Endodermal cell (in vitro differentiated cells): ENCODE measurements around the gene KIRREL3. TPM values are rescaled to one million over a fixed set of nuclear protein-coding genes. Genes with fewer than 3 reads are reported as not detected.

ENCODE experiments used
- DNase-seq: peaks from one replicate; pipeline ENCODE4 v3.0.0-alpha.2; 2017
- H3K27ac ChIP-seq: 2 replicates; pipeline ENCODE4 v1.5.1; 2013; ENCODE audit warnings: mild to moderate bottlenecking, low read depth, low read length, moderate library complexity
- H3K27me3 ChIP-seq: 2 replicates; pipeline ENCODE4 v1.6.1; 2013; ENCODE audit warnings: mild to moderate bottlenecking, low read length, moderate library complexity; ENCODE audit not compliant: insufficient read depth, control insufficient read depth, poor library complexity, severe bottlenecking
- H3K36me3 ChIP-seq: 2 replicates; pipeline ENCODE4 v1.7.0; 2013; ENCODE audit warnings: mild to moderate bottlenecking, low read length, moderate library complexity; ENCODE audit not compliant: control insufficient read depth, insufficient read depth
- H3K4me1 ChIP-seq: one replicate; pipeline ENCODE4 v1.7.0; 2013; ENCODE audit warnings: low read length; ENCODE audit not compliant: control insufficient read depth, insufficient read depth
- H3K4me3 ChIP-seq: 2 replicates; pipeline ENCODE4 v1.5.1; 2013; ENCODE audit warnings: mild to moderate bottlenecking, low read length, moderate library complexity
- H3K9ac ChIP-seq: 2 replicates; pipeline ENCODE4 v1.6.1; 2013; ENCODE audit warnings: mild to moderate bottlenecking, low read length, moderate library complexity; ENCODE audit not compliant: poor library complexity, severe bottlenecking; ENCODE audit errors: extremely low read depth
- H3K9me3 ChIP-seq: 2 replicates; pipeline ENCODE4 v1.6.1; 2013; ENCODE audit warnings: mild to moderate bottlenecking, low read length, moderate library complexity; ENCODE audit not compliant: control insufficient read depth
- H3K27ac Mint-ChIP-seq: 2 replicates; pipeline ENCODE4 v1.8.0; 2020; ENCODE audit warnings: mixed read lengths
- H3K27me3 Mint-ChIP-seq: 2 replicates; pipeline ENCODE4 v1.8.0; 2021; ENCODE audit warnings: mild to moderate bottlenecking, mixed read lengths; ENCODE audit not compliant: insufficient read depth
- H3K36me3 Mint-ChIP-seq: 2 replicates; pipeline ENCODE4 v1.8.0; 2020; ENCODE audit warnings: low read depth, mixed read lengths
- H3K4me1 Mint-ChIP-seq: 2 replicates; pipeline ENCODE4 v1.8.0; 2020; ENCODE audit warnings: mixed read lengths
- H3K4me3 Mint-ChIP-seq: 2 replicates; pipeline ENCODE4 v1.8.0; 2020; ENCODE audit warnings: mild to moderate bottlenecking, moderate library complexity, mixed read lengths
- H3K9me3 Mint-ChIP-seq: 2 replicates; pipeline ENCODE4 v1.8.0; 2020; ENCODE audit warnings: mild to moderate bottlenecking, mixed read lengths
- WGBS, 2 experiments: methylation state at CpG; one replicate each; pipeline versions ENCODE4 v1.1.5 to v1.1.7; 2013; ENCODE audit warnings: missing lambda C conversion rate in 2 of 2, mixed read lengths in 1 of 2; ENCODE audit not compliant: insufficient coverage in 1 of 2, insufficient read length in 1 of 2; 5-methylcytosine and 5-hydroxymethylcytosine counted together
- total RNA-seq, 2 donors: library from RNA; stranded (reverse); fragmentation: NEBNext Ultra II Directional in 1 of 2; extraction: Animal tissue kit (Norgen Biotek cat#: 25700) in 1 of 2; gene quantifications; 2 replicates in 1 of 2; 3 replicates in 1 of 2; pipeline ENCODE4 v1.2.1, GENCODE V29; 2021
- TF ChIP-seq, protein P1 (sequence below): fragments of 200-600 bp; sonication (generic); conservative IDR thresholded peaks from 2 replicates; pipeline ENCODE4 v1.5.0; 2021; ENCODE audit warnings: antibody characterized with exemption, mild to moderate bottlenecking

KIRREL3 gene
- total RNA-seq, 2 donors from 2014 or later, result 1.1 to 1.4 TPM

DNA sequence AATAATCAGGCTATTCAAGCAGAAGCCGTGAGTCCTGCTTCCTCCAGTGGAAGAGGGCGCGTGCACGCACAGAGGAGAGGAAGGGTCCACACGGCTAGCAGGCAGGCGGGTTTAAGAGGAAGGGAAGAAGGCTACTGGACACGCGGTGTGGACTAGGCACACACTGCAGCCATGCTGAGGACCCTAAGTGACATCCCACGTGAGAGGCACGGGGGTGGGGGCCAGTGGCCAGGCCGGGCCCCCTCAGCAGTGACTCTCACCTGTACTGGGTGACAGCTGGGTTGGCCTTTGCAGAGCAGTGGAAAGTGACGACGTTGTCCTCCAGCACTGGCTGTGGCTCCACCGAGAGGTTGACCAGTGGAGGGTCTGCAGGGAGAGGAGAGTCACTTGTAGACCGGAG lies 544.5 kb downstream of the KIRREL3 start:
- Mint-ChIP-seq H3K27me3 (no peaks in the 10 kb centered on the region), H3K36me3 (no peaks in the 10 kb centered on the region), H3K27ac (no peak overlapping the region), H3K9me3 (peaks cover 4% of the 10 kb centered on the region), H3K4me1 (peaks cover 11% of the 10 kb centered on the region), H3K4me3 (no peak overlapping the region)
- no peaks in the 10 kb centered on the region for H3K36me3 ChIP-seq
- no peak for DNase-seq
- WGBS, 2 experiments, result 93 to 96% methylated on average over 12 to 15 of the region's 15 CpGs
- H3K27ac ChIP-seq, result no peak overlapping the region
- no peaks in the 10 kb centered on the region for H3K9me3 ChIP-seq
- no peak overlapping the region for H3K9ac ChIP-seq
- H3K27me3 ChIP-seq, result peaks cover 8% of the 10 kb centered on the region
- peaks cover 8% of the 10 kb centered on the region for H3K4me1 ChIP-seq
- TF ChIP-seq, protein P1, sequence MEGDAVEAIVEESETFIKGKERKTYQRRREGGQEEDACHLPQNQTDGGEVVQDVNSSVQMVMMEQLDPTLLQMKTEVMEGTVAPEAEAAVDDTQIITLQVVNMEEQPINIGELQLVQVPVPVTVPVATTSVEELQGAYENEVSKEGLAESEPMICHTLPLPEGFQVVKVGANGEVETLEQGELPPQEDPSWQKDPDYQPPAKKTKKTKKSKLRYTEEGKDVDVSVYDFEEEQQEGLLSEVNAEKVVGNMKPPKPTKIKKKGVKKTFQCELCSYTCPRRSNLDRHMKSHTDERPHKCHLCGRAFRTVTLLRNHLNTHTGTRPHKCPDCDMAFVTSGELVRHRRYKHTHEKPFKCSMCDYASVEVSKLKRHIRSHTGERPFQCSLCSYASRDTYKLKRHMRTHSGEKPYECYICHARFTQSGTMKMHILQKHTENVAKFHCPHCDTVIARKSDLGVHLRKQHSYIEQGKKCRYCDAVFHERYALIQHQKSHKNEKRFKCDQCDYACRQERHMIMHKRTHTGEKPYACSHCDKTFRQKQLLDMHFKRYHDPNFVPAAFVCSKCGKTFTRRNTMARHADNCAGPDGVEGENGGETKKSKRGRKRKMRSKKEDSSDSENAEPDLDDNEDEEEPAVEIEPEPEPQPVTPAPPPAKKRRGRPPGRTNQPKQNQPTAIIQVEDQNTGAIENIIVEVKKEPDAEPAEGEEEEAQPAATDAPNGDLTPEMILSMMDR, result no peak
- H3K4me3 ChIP-seq, result no peak overlapping the region

DNA sequence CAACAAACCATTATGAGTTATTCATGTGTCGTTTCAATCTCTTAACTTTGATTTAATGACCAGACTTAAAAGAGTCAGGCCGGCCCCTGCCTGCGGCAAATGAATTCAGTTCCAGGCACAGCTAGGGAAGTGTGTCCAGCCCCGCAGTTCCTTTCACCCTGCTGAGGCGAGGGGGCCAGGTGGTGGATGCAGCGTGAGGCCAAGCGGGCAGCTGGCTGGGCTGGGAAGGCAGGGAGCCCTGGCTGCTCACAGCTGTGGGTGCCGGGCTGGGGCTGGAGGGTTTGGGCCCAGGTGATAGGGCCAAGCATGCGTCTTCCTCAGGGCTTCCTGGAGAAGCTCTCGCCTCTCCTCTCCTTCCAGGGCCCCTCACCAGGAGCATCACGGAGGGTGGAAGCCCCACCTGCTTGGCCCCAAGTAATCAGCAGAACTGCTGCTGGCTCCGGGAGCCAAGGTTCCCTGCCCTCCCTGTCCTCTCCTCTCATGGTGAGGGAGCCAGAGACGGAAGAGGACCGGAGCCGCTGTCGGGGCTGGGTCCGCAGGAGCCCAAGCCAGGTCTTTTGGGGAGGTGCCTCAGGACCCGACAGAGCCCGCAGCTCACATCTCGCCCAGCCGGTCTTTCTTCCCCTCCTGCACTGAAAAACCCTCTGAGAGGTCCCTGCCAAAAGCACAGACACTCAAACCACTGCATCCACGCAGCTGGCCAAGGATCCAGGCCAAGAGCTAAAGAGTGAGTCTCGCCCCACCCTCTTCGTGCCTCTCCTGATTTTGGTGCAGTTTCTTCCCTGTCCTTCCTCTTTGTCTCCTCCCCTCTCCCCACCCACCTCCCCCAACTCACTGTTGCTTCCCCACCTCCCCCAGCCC lies 548.1 kb downstream of the KIRREL3 start:
- Histone ChIP-seq H3K9me3 (no peaks in the 10 kb centered on the region), H3K4me1 (peaks cover 8% of the 10 kb centered on the region), H3K27me3 (no peaks in the 10 kb centered on the region), H3K36me3 (no peaks in the 10 kb centered on the region), H3K9ac (no peak overlapping the region), H3K27ac (peak overlapping the region; percentile 32), H3K4me3 (no peak overlapping the region)
- Mint-ChIP-seq H3K27me3 (no peaks in the 10 kb centered on the region), H3K4me3 (no peak overlapping the region), H3K36me3 (no peaks in the 10 kb centered on the region), H3K27ac (no peak overlapping the region), H3K9me3 (peaks cover 13% of the 10 kb centered on the region), H3K4me1 (peaks cover 11% of the 10 kb centered on the region)
- TF ChIP-seq, protein P1, result no peak
- WGBS, 2 experiments, result 88 to 94% methylated on average over 12 to 24 of the region's 24 CpGs
- no peak for DNase-seq

DNA sequence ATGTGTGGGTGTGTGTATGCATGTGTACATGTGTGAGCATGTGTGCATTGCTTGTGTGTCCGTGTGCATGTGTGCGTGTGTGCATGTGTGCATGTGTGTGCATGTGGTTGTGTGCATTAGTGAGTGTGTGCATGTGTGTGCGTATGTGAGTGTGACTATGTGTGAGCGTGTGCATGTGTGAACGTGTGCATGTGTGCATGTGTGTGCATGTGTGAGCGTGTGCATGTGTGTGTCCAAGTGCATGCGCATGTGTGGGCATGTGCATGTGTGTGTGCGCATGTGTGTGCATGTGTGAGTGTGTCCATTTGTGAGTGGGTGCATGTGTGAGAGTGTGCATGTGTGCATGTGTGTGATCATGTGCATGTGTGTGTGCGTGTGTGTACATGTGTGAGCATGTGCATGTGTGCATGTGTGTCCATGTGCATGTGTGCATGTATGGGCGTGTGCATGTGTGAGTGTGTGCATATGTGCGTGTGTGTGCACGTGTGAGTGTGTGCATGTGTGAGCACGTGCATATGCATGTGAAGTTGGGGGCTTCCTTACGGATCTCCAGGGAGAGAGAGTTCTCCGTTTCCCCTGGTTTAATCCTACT lies 549.3 kb downstream of the KIRREL3 start:
- no peak overlapping the region for H3K27ac ChIP-seq
- TF ChIP-seq, protein P1, result no peak
- no peaks in the 10 kb centered on the region for H3K36me3 ChIP-seq
- H3K4me1 ChIP-seq, result peaks cover 8% of the 10 kb centered on the region
- no peak overlapping the region for H3K27ac Mint-ChIP-seq
- H3K9me3 Mint-ChIP-seq, result peaks cover 13% of the 10 kb centered on the region
- no peaks in the 10 kb centered on the region for H3K36me3 Mint-ChIP-seq
- H3K9me3 ChIP-seq, result no peaks in the 10 kb centered on the region
- H3K27me3 ChIP-seq, result no peaks in the 10 kb centered on the region
- peaks cover 11% of the 10 kb centered on the region for H3K4me1 Mint-ChIP-seq
- DNase-seq, result no peak
- no peak overlapping the region for H3K9ac ChIP-seq
- H3K27me3 Mint-ChIP-seq, result peaks cover 2% of the 10 kb centered on the region
- 92 to 97% methylated on average over 12 to 15 of the region's 15 CpGs for WGBS, 2 experiments
- H3K4me3 Mint-ChIP-seq, result no peak overlapping the region
- H3K4me3 ChIP-seq, result no peak overlapping the region
